Smooth muscle cell of the brain vasculature (primary cell): ENCODE data around the gene YY1AP1.
"Not testable (repeated sequence)": the region's sequence is repeated elsewhere in the genome, so short reads cannot be mapped to it uniquely, and the experiment has no call there.

Experiments
- DNase-seq: peaks from one replicate; pipeline ENCODE4 v3.0.0-alpha.2; 2012; ENCODE audit warnings: low read depth, low spot score

The YY1AP1 gene

GRCh38 chr1:155688324-155689080, at the start of gene YY1AP1:
YY1AP1 (minus strand) TSS chr1:155688774; CDS start chr1:155680436, 8,338 bp downstream.
- peak; percentile 69 for DNase-seq

GRCh38 chr1:155729031-155729898, 40.7 kb upstream of the YY1AP1 start:
- peak; percentile 36 for DNase-seq

GRCh38 chr1:155725142-155725541, 36.6 kb upstream of the YY1AP1 start:
- no peak for DNase-seq

- no peak for DNase-seq
Measured at GRCh38 chr1:155719703-155720102, 31.1 kb upstream of the YY1AP1 start.

GRCh38 chr1:155718524-155719115, 30.0 kb upstream of the YY1AP1 start:
- DNase-seq: not testable (repeated sequence)

- DNase-seq: no peak
Measured at GRCh38 chr1:155717041-155717440, 28.5 kb upstream of the YY1AP1 start.

- DNase-seq: no peak
Measured at GRCh38 chr1:155715777-155716176, 27.2 kb upstream of the YY1AP1 start.

- DNase-seq: not testable (repeated sequence)
Measured at GRCh38 chr1:155715056-155715455, 26.5 kb upstream of the YY1AP1 start.

- DNase-seq: no peak
Measured at GRCh38 chr1:155713075-155713474, 24.5 kb upstream of the YY1AP1 start.

- not testable (repeated sequence) for DNase-seq
Measured at GRCh38 chr1:155712636-155713035, 24.1 kb upstream of the YY1AP1 start.

- not testable (repeated sequence) for DNase-seq
Measured at GRCh38 chr1:155711457-155711856, 22.9 kb upstream of the YY1AP1 start.

GRCh38 chr1:155709391-155709790, 20.8 kb upstream of the YY1AP1 start:
- no peak for DNase-seq

GRCh38 chr1:155706139-155706538, 17.6 kb upstream of the YY1AP1 start:
- DNase-seq: no peak

GRCh38 chr1:155704414-155704813, 15.8 kb upstream of the YY1AP1 start:
- DNase-seq: not testable (repeated sequence)

- DNase-seq: no peak
Measured at GRCh38 chr1:155703216-155703615, 14.6 kb upstream of the YY1AP1 start.

- DNase-seq: not testable (repeated sequence)
Measured at GRCh38 chr1:155701675-155702074, 13.1 kb upstream of the YY1AP1 start.

GRCh38 chr1:155699062-155699461, 10.5 kb upstream of the YY1AP1 start:
- DNase-seq: not testable (repeated sequence)

GRCh38 chr1:155698382-155699038, 9.9 kb upstream of the YY1AP1 start:
- DNase-seq: no peak

- DNase-seq: not testable (repeated sequence)
Measured at GRCh38 chr1:155697616-155698015, 9.0 kb upstream of the YY1AP1 start.

- no peak for DNase-seq
Measured at GRCh38 chr1:155697046-155697445, 8.5 kb upstream of the YY1AP1 start.

- no peak for DNase-seq
Measured at GRCh38 chr1:155696524-155696923, 8.0 kb upstream of the YY1AP1 start.

- DNase-seq: no peak
Measured at GRCh38 chr1:155695608-155696007, 7.0 kb upstream of the YY1AP1 start.
